ENCODE data around the gene CCT7. TPM values are rescaled to one million over a fixed set of nuclear protein-coding genes. Genes with fewer than 3 reads are reported as not detected.
A peak's percentile ranks its signal among the peaks of the same experiment; 100 is the strongest.

Gene CCT7
- total and polyA plus RNA-seq, 2 donors (not counting 1 experiment from before 2014, with no cell fraction given), result 94.4 to 160 TPM

DNA sequence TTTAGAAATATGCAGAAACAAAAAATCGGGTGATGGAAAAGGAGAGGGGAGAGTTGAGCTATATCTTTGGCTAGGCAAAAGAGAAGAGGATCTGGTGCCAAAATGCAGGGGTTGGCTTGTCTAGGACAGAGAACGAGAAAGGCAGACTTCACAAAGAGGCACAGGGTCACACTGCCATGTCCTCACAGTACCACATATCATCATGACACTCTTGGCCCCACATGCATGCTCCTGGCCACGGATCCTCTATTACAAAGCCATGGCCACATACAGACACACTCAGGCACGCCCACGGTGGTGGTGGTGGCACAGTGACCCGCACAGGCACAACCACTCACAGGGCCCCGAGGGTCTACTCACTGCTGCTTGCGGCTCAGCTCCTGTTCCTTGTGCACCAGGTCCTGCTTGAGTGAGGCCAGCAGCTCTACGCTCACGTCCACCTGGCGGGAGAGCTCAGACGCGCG lies 34.3 kb downstream of the CCT7 start:
- WGBS (ENCODE audit: insufficient coverage), result 96% methylated on average over 14 of the region's 14 CpGs
- Histone ChIP-seq H4K20me1 (ENCODE audit: control insufficient read depth, insufficient read depth, low read length, poor library complexity, severe bottlenecking) (peaks cover 23% of the 10 kb centered on the region), H3K27ac (ENCODE audit: low read length in 2 of 2) (no peak overlapping the region), H3K4me3 (ENCODE audit: control extremely low read depth in 1 of 5, extremely low read depth in 1 of 5, insufficient read depth in 1 of 5, low read depth in 2 of 5, low read length in 4 of 5) (no peak overlapping the region), H2AFZ (ENCODE audit: insufficient read depth, low read depth, low read length, poor library complexity, severe bottlenecking) (no peak overlapping the region), H3K4me2 (replicated peaks; ENCODE audit: low read depth, low read length, poor library complexity, severe bottlenecking) (peak overlapping the region; percentile 63), H3K9ac (ENCODE audit: low read length) (no peak overlapping the region), H3K79me2 (ENCODE audit: control insufficient read depth, insufficient read depth, low read length) (peaks cover 24% of the 10 kb centered on the region), H3K4me1 (ENCODE audit: control insufficient read depth in 2 of 2, insufficient read depth in 2 of 2, low read length in 2 of 2) (no peaks in the 10 kb centered on the region), H3K9me3 (ENCODE audit: control extremely low read depth in 1 of 3, control insufficient read depth in 2 of 3, insufficient read depth in 1 of 3, low read length in 2 of 3) (peaks cover 0 to 3% (median 0%) of the 10 kb centered on the region in 3 donors), H3K36me3 (replicated peaks in 1 of 2; ENCODE audit: control extremely low read depth in 1 of 2, control insufficient read depth in 1 of 2, extremely low read depth in 1 of 2, insufficient read depth in 2 of 2, low read length in 1 of 2) (peaks cover 0 to 9% of the 10 kb centered on the region in 2 experiments), H3K27me3 (replicated peaks in 1 of 4; ENCODE audit: control extremely low read depth in 1 of 4, control insufficient read depth in 3 of 4, insufficient read depth in 4 of 4, low read length in 3 of 4) (no peaks in the 10 kb centered on the region)
- H3K9me3 Mint-ChIP-seq (ENCODE audit: insufficient read depth), result no peaks in the 10 kb centered on the region
- TF ChIP-seq EZH2 (IDR thresholded peaks at IDR 0.05; ENCODE audit: borderline replicate concordance, insufficient read depth, low read depth, low read length, poor library complexity, severe bottlenecking), result no peak
- TF ChIP-seq, protein P1, sequence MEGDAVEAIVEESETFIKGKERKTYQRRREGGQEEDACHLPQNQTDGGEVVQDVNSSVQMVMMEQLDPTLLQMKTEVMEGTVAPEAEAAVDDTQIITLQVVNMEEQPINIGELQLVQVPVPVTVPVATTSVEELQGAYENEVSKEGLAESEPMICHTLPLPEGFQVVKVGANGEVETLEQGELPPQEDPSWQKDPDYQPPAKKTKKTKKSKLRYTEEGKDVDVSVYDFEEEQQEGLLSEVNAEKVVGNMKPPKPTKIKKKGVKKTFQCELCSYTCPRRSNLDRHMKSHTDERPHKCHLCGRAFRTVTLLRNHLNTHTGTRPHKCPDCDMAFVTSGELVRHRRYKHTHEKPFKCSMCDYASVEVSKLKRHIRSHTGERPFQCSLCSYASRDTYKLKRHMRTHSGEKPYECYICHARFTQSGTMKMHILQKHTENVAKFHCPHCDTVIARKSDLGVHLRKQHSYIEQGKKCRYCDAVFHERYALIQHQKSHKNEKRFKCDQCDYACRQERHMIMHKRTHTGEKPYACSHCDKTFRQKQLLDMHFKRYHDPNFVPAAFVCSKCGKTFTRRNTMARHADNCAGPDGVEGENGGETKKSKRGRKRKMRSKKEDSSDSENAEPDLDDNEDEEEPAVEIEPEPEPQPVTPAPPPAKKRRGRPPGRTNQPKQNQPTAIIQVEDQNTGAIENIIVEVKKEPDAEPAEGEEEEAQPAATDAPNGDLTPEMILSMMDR (IDR thresholded peaks at IDR 0.05), result no peak
- peak overlapping the region; percentile 38 for H3K4me3 Mint-ChIP-seq
- H3K27me3 Mint-ChIP-seq, result no peaks in the 10 kb centered on the region
- ATAC-seq (ENCODE audit: low read depth), result no peak
- no peak overlapping the region for H3K27ac Mint-ChIP-seq
- ChIA-PET CTCF (interaction anchor here (1.0 to 1.7 kb wide), 2 partner anchors 18 to 22 kb away, joined by 3 to 8 read pairs; no protein-coding TSS in a partner anchor), POLR2A (no interaction called here)
- no peak for DNase-seq
- peaks cover 18% of the 10 kb centered on the region for H3K4me1 Mint-ChIP-seq
- intact Hi-C loops (cut with micrococcal nuclease), result loop anchor here (2.0 kb wide), 1 partner anchor 16 kb away; the partner anchor contains the start of gene FBXO41
